ENCODE data around the gene HOXB6. TPM values are rescaled to one million over a fixed set of nuclear protein-coding genes. Genes with fewer than 3 reads are reported as not detected.
A peak's percentile ranks its signal among the peaks of the same experiment; 100 is the strongest.

The HOXB6 gene
- polyA plus RNA-seq, 2 of the 4 experiments (the other 2 are of a cell fraction), result 10.2 to 14.7 TPM

- TF ChIP-seq ZFP36 (IDR thresholded peaks at IDR 0.05; ENCODE audit: borderline replicate concordance, partially characterized antibody) (no peak), REST (IDR thresholded peaks at IDR 0.05) (no peak), RNF2 (IDR thresholded peaks at IDR 0.05; ENCODE audit: borderline replicate concordance, low read depth) (no peak)
These were observed 622 bp downstream of the HOXB6 start (continued) for GRCh38 chr17:48603959-48604769.

DNA sequence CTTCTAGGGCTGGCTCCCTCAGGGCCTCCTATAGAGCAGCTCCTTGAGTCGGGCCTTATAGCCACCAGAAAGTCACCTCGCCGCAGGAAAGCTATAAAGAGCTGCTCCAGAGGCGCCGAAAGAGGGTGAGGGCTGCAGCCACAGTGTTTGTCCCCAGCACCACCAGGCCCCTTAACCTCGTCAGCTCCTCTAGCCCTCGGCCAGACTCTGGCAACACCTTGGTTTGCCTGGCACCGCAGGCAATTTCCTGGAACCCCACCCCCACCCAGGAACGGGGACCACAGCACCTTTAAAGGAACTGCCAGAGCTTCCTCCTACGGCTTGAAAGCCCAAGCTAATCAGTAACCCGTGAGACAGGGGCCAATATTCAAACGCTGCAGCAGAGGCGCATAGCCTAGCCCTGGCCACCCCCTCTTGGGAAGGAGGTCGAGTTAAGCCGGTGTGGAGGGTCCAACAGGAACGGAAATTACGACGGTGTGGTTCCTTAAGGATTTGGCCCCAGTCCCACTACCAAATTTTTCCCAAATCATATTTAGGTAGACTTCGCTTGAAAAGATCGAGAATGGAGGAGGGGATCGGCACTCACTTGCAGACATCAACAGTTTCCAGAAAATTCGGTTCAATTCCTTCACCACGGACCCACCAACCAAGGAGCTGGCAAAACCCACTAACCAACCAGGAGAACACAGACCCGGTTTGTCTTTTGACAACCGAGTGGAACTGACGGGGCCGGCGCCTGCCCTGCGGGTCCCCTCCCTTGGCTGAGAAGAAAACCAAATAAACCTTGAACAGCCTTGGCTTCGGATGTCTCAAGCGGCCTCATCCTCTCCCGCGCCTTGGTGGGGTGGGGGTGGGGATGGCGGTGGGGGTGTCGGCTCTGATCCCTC is 3.0 kb downstream of the HOXB6 start:
- peaks cover 33% of the 10 kb centered on the region for H3K4me1 ChIP-seq
- DNase-seq (ENCODE audit: low read depth in 1 of 2, low spot score in 1 of 2), result peak; percentile 54 to 58
- CTCF ChIA-PET, result interaction anchor here (0.7 to 2.6 kb wide), 19 partner anchors 8 to 571 kb away, joined by 3 to 8 read pairs (median 3); no protein-coding TSS in a partner anchor
- peak overlapping the region; percentile 59 for H3K4me3 ChIP-seq
- H3K27ac ChIP-seq, result peak overlapping the region; percentile 91 to 95
- no peaks in the 10 kb centered on the region for H3K9me3 ChIP-seq
- WGBS (ENCODE audit: missing lambda C conversion rate), result 7% methylated on average over 34 of the region's 35 CpGs
- no peak for FAIRE-seq
- peak overlapping the region; percentile 91 for H3K4me2 ChIP-seq
- POLR2A ChIA-PET, result no interaction called here
- TF ChIP-seq HOXA7 (CRISPR knock-in tag; IDR thresholded peaks at IDR 0.05), result no peak
- peak; percentile 39 for TF ChIP-seq POLR2A (IDR thresholded peaks at IDR 0.05; ENCODE audit: low read length)
- peak; percentile 0 to 47; a peak in 3 of 6 replicates for ATAC-seq

DNA sequence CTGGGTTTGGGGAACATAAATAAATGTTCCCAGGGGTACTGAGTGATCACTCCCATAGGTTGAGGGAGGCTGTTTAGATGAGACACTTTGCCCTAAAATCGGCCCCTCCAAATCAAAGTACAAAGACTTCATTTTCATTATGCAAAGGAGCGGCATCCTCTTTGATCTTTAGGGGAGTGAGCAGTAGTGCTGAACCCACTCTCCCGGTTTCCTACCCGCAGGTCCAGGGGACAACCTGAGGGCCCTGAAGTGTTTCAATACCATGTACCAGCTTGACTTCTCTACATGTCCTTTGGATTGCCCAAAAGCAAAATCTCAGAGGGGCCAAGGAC is 3.6 kb downstream of the HOXB6 start:
- 54% methylated on average over 4 of the region's 4 CpGs for WGBS (ENCODE audit: missing lambda C conversion rate)
- ChIA-PET CTCF (interaction anchor here (0.7 to 2.6 kb wide), 13 partner anchors 9 to 570 kb away, joined by 3 to 8 read pairs (median 3); no protein-coding TSS in a partner anchor), POLR2A (no interaction called here)
- no peak for FAIRE-seq
- Histone ChIP-seq H3K4me3 (peak overlapping the region; percentile 59), H3K27ac (peak overlapping the region; percentile 91 to 95), H3K4me1 (peaks cover 33% of the 10 kb centered on the region), H3K9me3 (no peaks in the 10 kb centered on the region), H3K4me2 (peak overlapping the region; percentile 91)
- DNase-seq (ENCODE audit: low read depth in 1 of 2, low spot score in 1 of 2), result no peak
- TF ChIP-seq FOXS1 (CRISPR knock-in tag; IDR thresholded peaks at IDR 0.05), result no peak
- TF ChIP-seq HOXA7 (CRISPR knock-in tag; IDR thresholded peaks at IDR 0.05), result no peak
- no peak for TF ChIP-seq SMC3 (IDR thresholded peaks at IDR 0.05)
- TF ChIP-seq EHMT2 (IDR thresholded peaks at IDR 0.05; ENCODE audit: low read depth), result no peak
- TF ChIP-seq EP300 (IDR thresholded peaks at IDR 0.05), result no peak
- no peak for TF ChIP-seq CBX8 (IDR thresholded peaks at IDR 0.05)
- TF ChIP-seq, protein P1, sequence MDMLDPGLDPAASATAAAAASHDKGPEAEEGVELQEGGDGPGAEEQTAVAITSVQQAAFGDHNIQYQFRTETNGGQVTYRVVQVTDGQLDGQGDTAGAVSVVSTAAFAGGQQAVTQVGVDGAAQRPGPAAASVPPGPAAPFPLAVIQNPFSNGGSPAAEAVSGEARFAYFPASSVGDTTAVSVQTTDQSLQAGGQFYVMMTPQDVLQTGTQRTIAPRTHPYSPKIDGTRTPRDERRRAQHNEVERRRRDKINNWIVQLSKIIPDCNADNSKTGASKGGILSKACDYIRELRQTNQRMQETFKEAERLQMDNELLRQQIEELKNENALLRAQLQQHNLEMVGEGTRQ (IDR thresholded peaks at IDR 0.05), result no peak
- TF ChIP-seq CBX2 (IDR thresholded peaks at IDR 0.05; ENCODE audit: borderline replicate concordance, low read depth), result no peak
- TF ChIP-seq HOXB5 (CRISPR knock-in tag; IDR thresholded peaks at IDR 0.05), result no peak
- TF ChIP-seq CTCF (IDR thresholded peaks at IDR 0.05), result no peak
- TF ChIP-seq JUNB (IDR thresholded peaks at IDR 0.05), result no peak
- no peak for TF ChIP-seq TFCP2L1 (CRISPR knock-in tag; IDR thresholded peaks at IDR 0.05)
- TF ChIP-seq NFE2L2 (conservative IDR thresholded peaks at IDR 0.05; ENCODE audit: low read length), result no peak
- TF ChIP-seq KDM1A (IDR thresholded peaks at IDR 0.05; ENCODE audit: low read depth), result no peak
- ATAC-seq, result no peak

All from A549 (cell line).